Thyroid gland (tissue), 4 donors: ENCODE measurements around the gene HAO2.

Experiments used
- POLR2A ChIP-seq, 2 donors: fragments of 450-650 bp; IDR thresholded peaks; one replicate each; pipeline ENCODE4 v1.6.1; 2017; ENCODE audit warnings: antibody characterized with exemption in 2 of 2, mild to moderate bottlenecking in 2 of 2, moderate library complexity in 1 of 2
- TF ChIP-seq, protein P1 (sequence below), 6 experiments: fragments of 200-600 bp in 3 of 6; fragments of 450-650 bp in 3 of 6; sonication (generic) in 3 of 6; IDR thresholded peaks; one replicate each; pipeline ENCODE4 v1.5.1; 2016 to 2019; ENCODE audit warnings: antibody characterized with exemption in 6 of 6, mild to moderate bottlenecking in 2 of 6, inconsistent platforms in 1 of 6, moderate library complexity in 1 of 6

DNA sequence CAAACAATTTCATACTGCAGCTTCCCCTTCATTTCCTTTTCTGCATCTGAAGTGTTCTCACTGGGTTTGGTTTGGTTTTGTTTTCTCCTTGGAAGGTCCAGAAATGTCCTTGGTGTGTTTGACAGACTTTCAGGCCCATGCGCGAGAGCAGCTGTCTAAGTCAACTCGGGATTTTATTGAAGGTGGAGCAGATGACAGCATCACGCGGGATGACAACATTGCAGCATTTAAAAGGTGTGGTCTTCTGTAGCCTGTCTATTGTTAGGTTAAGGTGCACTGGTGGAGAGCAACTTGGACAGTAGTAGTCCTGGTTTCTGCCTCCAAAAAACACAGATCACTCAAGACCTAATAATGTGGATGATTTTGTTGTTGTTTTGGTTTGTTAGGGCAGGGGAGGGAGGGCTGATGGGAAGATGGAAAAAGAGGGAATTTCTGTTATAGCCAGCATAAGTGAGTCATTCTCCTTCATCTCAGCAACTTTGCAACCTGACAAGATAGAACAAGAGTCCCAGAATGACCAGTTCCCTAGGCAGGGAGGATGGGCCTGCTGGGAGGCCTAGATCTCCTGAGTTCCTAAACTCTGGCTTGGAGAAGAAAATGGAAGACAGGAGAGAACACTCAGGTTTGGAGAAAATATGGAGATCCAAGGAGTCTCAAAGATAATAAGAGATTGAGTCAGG is 12.5 kb downstream of the HAO2 start:
- TF ChIP-seq, protein P1, sequence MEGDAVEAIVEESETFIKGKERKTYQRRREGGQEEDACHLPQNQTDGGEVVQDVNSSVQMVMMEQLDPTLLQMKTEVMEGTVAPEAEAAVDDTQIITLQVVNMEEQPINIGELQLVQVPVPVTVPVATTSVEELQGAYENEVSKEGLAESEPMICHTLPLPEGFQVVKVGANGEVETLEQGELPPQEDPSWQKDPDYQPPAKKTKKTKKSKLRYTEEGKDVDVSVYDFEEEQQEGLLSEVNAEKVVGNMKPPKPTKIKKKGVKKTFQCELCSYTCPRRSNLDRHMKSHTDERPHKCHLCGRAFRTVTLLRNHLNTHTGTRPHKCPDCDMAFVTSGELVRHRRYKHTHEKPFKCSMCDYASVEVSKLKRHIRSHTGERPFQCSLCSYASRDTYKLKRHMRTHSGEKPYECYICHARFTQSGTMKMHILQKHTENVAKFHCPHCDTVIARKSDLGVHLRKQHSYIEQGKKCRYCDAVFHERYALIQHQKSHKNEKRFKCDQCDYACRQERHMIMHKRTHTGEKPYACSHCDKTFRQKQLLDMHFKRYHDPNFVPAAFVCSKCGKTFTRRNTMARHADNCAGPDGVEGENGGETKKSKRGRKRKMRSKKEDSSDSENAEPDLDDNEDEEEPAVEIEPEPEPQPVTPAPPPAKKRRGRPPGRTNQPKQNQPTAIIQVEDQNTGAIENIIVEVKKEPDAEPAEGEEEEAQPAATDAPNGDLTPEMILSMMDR (IDR thresholded peaks at IDR 0.05): no peak
- TF ChIP-seq POLR2A (IDR thresholded peaks at IDR 0.05): no peak
